HEK293 (cell line): ENCODE data around the gene CLDN7.

Experiments used
- CTCF ChIA-PET: fragments of 350-600 bp; formaldehyde crosslinking; extraction: SDS; loops from one replicate; lab custom pipeline; 2021; ENCODE audit warnings: antibody characterized with exemption; lab: Yijun Ruan, JAX
- POLR2A ChIA-PET: fragments of 300-600 bp; formaldehyde crosslinking; extraction: SDS; loops from one replicate; lab custom pipeline; 2020; ENCODE audit warnings: antibody characterized with exemption, inconsistent platforms; lab: Yijun Ruan, JAX
- H3K27ac ChIP-seq: fragments of 200-500 bp; sonication (Bioruptor generic); 2 replicates; pipeline ENCODE4 v1.5.1; 2014; ENCODE audit warnings: low read depth, low read length, control low read depth, inconsistent platforms; ENCODE audit errors: extremely low read depth
- H3K36me3 ChIP-seq, 2 experiments: fragments of 200-500 bp in 1 of 2; sonication (Bioruptor generic) in 1 of 2; 1 replicate in 1 of 2; 2 replicates in 1 of 2; pipeline ENCODE4 v1.5.1; 2014 to 2017; ENCODE audit warnings: inconsistent platforms in 2 of 2, low read length in 2 of 2; ENCODE audit not compliant: control insufficient read depth in 2 of 2, insufficient read depth in 1 of 2
- H3K4me1 ChIP-seq: fragments of 200-500 bp; sonication (Bioruptor generic); 2 replicates; pipeline ENCODE4 v1.5.1; 2014; ENCODE audit warnings: mild to moderate bottlenecking, low read length, inconsistent platforms; ENCODE audit not compliant: control insufficient read depth, insufficient read depth
- H3K4me3 ChIP-seq: 2 replicates; pipeline ENCODE4 v1.5.1; 2011; ENCODE audit warnings: low read depth, mild to moderate bottlenecking, control low read depth, low read length, moderate library complexity
- H3K9me3 ChIP-seq: fragments of 200-500 bp; sonication (Bioruptor generic); 2 replicates; pipeline ENCODE4 v1.5.1; 2014; ENCODE audit warnings: low read depth, low read length, inconsistent platforms; ENCODE audit not compliant: control insufficient read depth, insufficient read depth
- KLF1 ChIP-seq: fragments of 450-650 bp; formaldehyde crosslinking; IDR thresholded peaks from 2 replicates; pipeline ENCODE4 v1.5.1; 2016; ENCODE audit warnings: missing biosample characterization, missing genetic modification characterization
- SP3 ChIP-seq: fragments of 450-650 bp; formaldehyde crosslinking; IDR thresholded peaks from 2 replicates; pipeline ENCODE4 v1.5.1; 2016; ENCODE audit warnings: missing biosample characterization, missing genetic modification characterization
- YY2 ChIP-seq: fragments of 450-650 bp; formaldehyde crosslinking; IDR thresholded peaks from 2 replicates; pipeline ENCODE4 v1.5.1; 2016; ENCODE audit warnings: missing biosample characterization, missing genetic modification characterization
- ZNF114 ChIP-seq: fragments of 450-650 bp; formaldehyde crosslinking; IDR thresholded peaks from 2 replicates; pipeline ENCODE4 v1.5.0; 2017; ENCODE audit warnings: missing biosample characterization, missing genetic modification characterization
- ZNF169 ChIP-seq: fragments of 450-650 bp; formaldehyde crosslinking; IDR thresholded peaks from 2 replicates; pipeline ENCODE4 v1.5.1; 2016; ENCODE audit warnings: missing biosample characterization, missing genetic modification characterization
- ZNF19 ChIP-seq: fragments of 450-650 bp; formaldehyde crosslinking; IDR thresholded peaks from 2 replicates; pipeline ENCODE4; 2016; ENCODE audit warnings: missing biosample characterization, missing genetic modification characterization, low read depth
- ZNF416 ChIP-seq: fragments of 450-650 bp; formaldehyde crosslinking; IDR thresholded peaks from 2 replicates; pipeline ENCODE4 v1.5.1; 2016; ENCODE audit warnings: missing biosample characterization, missing genetic modification characterization
- ZNF48 ChIP-seq: fragments of 450-650 bp; formaldehyde crosslinking; IDR thresholded peaks from 2 replicates; pipeline ENCODE4 v1.5.1; 2016; ENCODE audit warnings: missing biosample characterization, missing genetic modification characterization
- ZNF501 ChIP-seq: fragments of 450-650 bp; formaldehyde crosslinking; IDR thresholded peaks from 2 replicates; pipeline ENCODE4 v1.5.1; 2016; ENCODE audit warnings: missing biosample characterization, missing genetic modification characterization
- ZNF514 ChIP-seq: fragments of 450-650 bp; formaldehyde crosslinking; IDR thresholded peaks from 2 replicates; pipeline ENCODE4 v1.5.1; 2016; ENCODE audit warnings: missing biosample characterization, missing genetic modification characterization
- ZNF600 ChIP-seq: fragments of 450-650 bp; formaldehyde crosslinking; IDR thresholded peaks from 2 replicates; pipeline ENCODE4 v1.5.1; 2016; ENCODE audit warnings: missing biosample characterization, missing genetic modification characterization
- ZNF610 ChIP-seq: fragments of 450-650 bp; formaldehyde crosslinking; IDR thresholded peaks from 2 replicates; pipeline ENCODE4 v1.5.1; 2016; ENCODE audit warnings: missing biosample characterization, missing genetic modification characterization, borderline replicate concordance
- ZNF654 ChIP-seq: fragments of 450-650 bp; formaldehyde crosslinking; IDR thresholded peaks from 2 replicates; pipeline ENCODE4 v1.5.1; 2016; ENCODE audit warnings: low read depth, missing biosample characterization, missing genetic modification characterization
- ZNF677 ChIP-seq: fragments of 450-650 bp; IDR thresholded peaks from 2 replicates; pipeline ENCODE4 v1.5.0; 2018; ENCODE audit warnings: missing biosample characterization, mild to moderate bottlenecking, missing genetic modification characterization, moderate library complexity
- ZNF837 ChIP-seq: fragments of 450-650 bp; formaldehyde crosslinking; IDR thresholded peaks from 2 replicates; pipeline ENCODE4 v1.5.1; 2016; ENCODE audit warnings: missing biosample characterization, missing genetic modification characterization
- TF ChIP-seq, protein P1 (sequence below): fragments of 450-650 bp; formaldehyde crosslinking; IDR thresholded peaks from 2 replicates; pipeline ENCODE4 v1.5.1; 2016; ENCODE audit warnings: missing biosample characterization, missing genetic modification characterization
- TF ChIP-seq, protein P2 (sequence below): fragments of 450-650 bp; formaldehyde crosslinking; IDR thresholded peaks from 2 replicates; pipeline ENCODE4 v1.5.1; 2016; ENCODE audit warnings: missing biosample characterization, missing genetic modification characterization
- TF ChIP-seq, protein P3 (sequence below): fragments of 450-650 bp; formaldehyde crosslinking; IDR thresholded peaks from 2 replicates; pipeline ENCODE4 v1.5.1; 2016; ENCODE audit warnings: missing biosample characterization, missing genetic modification characterization
- TF ChIP-seq, protein P4 (sequence below): fragments of 450-650 bp; formaldehyde crosslinking; IDR thresholded peaks from 2 replicates; pipeline ENCODE4 v1.5.1; 2016; ENCODE audit warnings: missing biosample characterization, missing genetic modification characterization
- TF ChIP-seq, protein P5 (sequence below): fragments of 450-650 bp; formaldehyde crosslinking; IDR thresholded peaks from 2 replicates; pipeline ENCODE4 v1.5.1; 2016; ENCODE audit warnings: missing biosample characterization, missing genetic modification characterization
- TF ChIP-seq, protein P6 (sequence below): fragments of 450-650 bp; IDR thresholded peaks from 2 replicates; pipeline ENCODE4 v1.5.1; 2018; ENCODE audit warnings: missing biosample characterization, mild to moderate bottlenecking, missing genetic modification characterization
- TF ChIP-seq, protein P7 (sequence below): sonication (generic); formaldehyde crosslinking; IDR thresholded peaks from 2 replicates; pipeline ENCODE4 v1.8.1; 2022; ENCODE audit warnings: mild to moderate bottlenecking, moderate library complexity, missing genetic modification reagents

The CLDN7 gene

DNA sequence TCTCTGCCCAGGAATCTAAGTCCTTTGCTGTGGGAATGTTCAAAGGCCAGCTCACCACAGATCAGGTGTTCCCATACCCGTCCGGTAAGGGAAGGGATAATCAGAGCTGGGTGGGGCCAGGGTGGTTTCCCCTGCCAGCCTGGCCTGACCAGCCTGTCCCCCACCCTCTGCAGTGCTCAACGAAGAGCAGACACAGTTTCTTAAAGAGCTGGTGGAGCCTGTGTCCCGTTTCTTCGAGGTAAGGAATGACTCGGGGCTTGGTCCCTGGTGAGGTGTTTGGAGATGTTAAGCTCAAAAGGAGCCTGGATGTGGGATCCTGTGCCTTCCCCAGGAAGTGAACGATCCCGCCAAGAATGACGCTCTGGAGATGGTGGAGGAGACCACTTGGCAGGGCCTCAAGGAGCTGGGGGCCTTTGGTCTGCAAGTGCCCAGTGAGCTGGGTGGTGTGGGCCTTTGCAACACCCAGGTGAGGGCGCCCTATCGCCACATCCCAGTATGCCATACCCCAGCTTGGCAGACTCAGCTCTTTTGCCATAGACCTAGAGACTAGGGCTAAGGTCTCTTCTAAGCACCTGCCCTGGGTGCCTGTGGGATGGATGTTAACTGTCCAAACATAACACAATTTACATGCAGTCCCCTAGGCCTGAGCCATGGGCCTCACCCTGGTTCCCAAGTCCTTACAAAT lies 41.5 kb downstream of the CLDN7 start:
- Histone ChIP-seq H3K4me1 (peaks cover 7% of the 10 kb centered on the region; the same call in 1 of the 2 replicates), H3K4me3 (peak overlapping the region; percentile 83), H3K9me3 (no peaks in the 10 kb centered on the region), H3K36me3 (peaks cover 20 to 48% of the 10 kb centered on the region in 2 experiments; a peak in 2 of 3 replicates), H3K27ac (peak overlapping the region; percentile 83; the same call in 1 of the 2 replicates)
- no peak for TF ChIP-seq ZNF169 (tag by site-specific recombination)
- no peak for TF ChIP-seq ZNF19 (tag by site-specific recombination)
- TF ChIP-seq ZNF654 (tag by site-specific recombination): peak; percentile 69
- 0 out of 2 replicates have a peak, but pooled peaks have one; percentile 13 for TF ChIP-seq ZNF501 (tag by site-specific recombination)
- TF ChIP-seq KLF1 (tag by site-specific recombination): peak; percentile 74
- TF ChIP-seq, protein P1, sequence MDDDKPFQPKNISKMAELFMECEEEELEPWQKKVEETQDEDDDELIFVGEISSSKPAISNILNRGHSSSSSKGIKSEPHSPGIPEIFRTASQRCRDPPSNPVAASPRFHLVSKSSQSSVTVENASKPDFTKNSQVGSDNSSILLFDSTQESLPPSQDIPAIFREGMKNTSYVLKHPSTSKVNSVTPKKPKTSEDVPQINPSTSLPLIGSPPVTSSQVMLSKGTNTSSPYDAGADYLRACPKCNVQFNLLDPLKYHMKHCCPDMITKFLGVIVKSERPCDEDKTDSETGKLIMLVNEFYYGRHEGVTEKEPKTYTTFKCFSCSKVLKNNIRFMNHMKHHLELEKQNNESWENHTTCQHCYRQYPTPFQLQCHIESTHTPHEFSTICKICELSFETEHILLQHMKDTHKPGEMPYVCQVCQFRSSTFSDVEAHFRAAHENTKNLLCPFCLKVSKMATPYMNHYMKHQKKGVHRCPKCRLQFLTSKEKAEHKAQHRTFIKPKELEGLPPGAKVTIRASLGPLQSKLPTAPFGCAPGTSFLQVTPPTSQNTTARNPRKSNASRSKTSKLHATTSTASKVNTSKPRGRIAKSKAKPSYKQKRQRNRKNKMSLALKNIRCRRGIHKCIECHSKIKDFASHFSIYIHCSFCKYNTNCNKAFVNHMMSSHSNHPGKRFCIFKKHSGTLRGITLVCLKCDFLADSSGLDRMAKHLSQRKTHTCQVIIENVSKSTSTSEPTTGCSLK: no peak
- no peak for TF ChIP-seq ZNF837 (tag by site-specific recombination)
- TF ChIP-seq, protein P2, sequence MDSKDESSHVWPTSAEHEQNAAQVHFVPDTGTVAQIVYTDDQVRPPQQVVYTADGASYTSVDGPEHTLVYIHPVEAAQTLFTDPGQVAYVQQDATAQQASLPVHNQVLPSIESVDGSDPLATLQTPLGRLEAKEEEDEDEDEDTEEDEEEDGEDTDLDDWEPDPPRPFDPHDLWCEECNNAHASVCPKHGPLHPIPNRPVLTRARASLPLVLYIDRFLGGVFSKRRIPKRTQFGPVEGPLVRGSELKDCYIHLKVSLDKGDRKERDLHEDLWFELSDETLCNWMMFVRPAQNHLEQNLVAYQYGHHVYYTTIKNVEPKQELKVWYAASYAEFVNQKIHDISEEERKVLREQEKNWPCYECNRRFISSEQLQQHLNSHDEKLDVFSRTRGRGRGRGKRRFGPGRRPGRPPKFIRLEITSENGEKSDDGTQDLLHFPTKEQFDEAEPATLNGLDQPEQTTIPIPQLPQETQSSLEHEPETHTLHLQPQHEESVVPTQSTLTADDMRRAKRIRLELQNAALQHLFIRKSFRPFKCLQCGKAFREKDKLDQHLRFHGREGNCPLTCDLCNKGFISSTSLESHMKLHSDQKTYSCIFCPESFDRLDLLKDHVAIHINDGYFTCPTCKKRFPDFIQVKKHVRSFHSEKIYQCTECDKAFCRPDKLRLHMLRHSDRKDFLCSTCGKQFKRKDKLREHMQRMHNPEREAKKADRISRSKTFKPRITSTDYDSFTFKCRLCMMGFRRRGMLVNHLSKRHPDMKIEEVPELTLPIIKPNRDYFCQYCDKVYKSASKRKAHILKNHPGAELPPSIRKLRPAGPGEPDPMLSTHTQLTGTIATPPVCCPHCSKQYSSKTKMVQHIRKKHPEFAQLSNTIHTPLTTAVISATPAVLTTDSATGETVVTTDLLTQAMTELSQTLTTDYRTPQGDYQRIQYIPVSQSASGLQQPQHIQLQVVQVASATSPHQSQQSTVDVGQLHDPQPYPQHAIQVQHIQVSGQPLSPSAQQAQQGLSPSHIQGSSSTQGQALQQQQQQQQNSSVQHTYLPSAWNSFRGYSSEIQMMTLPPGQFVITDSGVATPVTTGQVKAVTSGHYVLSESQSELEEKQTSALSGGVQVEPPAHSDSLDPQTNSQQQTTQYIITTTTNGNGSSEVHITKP (tag by site-specific recombination): peak; percentile 89
- TF ChIP-seq ZNF600 (tag by site-specific recombination): peak; percentile 70
- TF ChIP-seq YY2 (tag by site-specific recombination): no peak
- 0 out of 2 replicates have a peak, but pooled peaks have one; percentile 19 for TF ChIP-seq ZNF677 (tag by site-specific recombination)
- TF ChIP-seq, protein P3, sequence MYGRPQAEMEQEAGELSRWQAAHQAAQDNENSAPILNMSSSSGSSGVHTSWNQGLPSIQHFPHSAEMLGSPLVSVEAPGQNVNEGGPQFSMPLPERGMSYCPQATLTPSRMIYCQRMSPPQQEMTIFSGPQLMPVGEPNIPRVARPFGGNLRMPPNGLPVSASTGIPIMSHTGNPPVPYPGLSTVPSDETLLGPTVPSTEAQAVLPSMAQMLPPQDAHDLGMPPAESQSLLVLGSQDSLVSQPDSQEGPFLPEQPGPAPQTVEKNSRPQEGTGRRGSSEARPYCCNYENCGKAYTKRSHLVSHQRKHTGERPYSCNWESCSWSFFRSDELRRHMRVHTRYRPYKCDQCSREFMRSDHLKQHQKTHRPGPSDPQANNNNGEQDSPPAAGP (tag by site-specific recombination): 0 out of 2 replicates have a peak, but pooled peaks have one; percentile 24
- TF ChIP-seq ZNF416 (tag by site-specific recombination): no peak
- TF ChIP-seq, protein P4, sequence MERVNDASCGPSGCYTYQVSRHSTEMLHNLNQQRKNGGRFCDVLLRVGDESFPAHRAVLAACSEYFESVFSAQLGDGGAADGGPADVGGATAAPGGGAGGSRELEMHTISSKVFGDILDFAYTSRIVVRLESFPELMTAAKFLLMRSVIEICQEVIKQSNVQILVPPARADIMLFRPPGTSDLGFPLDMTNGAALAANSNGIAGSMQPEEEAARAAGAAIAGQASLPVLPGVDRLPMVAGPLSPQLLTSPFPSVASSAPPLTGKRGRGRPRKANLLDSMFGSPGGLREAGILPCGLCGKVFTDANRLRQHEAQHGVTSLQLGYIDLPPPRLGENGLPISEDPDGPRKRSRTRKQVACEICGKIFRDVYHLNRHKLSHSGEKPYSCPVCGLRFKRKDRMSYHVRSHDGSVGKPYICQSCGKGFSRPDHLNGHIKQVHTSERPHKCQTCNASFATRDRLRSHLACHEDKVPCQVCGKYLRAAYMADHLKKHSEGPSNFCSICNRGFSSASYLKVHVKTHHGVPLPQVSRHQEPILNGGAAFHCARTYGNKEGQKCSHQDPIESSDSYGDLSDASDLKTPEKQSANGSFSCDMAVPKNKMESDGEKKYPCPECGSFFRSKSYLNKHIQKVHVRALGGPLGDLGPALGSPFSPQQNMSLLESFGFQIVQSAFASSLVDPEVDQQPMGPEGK: 0 out of 2 replicates have a peak, but pooled peaks have one; percentile 48
- TF ChIP-seq, protein P5, sequence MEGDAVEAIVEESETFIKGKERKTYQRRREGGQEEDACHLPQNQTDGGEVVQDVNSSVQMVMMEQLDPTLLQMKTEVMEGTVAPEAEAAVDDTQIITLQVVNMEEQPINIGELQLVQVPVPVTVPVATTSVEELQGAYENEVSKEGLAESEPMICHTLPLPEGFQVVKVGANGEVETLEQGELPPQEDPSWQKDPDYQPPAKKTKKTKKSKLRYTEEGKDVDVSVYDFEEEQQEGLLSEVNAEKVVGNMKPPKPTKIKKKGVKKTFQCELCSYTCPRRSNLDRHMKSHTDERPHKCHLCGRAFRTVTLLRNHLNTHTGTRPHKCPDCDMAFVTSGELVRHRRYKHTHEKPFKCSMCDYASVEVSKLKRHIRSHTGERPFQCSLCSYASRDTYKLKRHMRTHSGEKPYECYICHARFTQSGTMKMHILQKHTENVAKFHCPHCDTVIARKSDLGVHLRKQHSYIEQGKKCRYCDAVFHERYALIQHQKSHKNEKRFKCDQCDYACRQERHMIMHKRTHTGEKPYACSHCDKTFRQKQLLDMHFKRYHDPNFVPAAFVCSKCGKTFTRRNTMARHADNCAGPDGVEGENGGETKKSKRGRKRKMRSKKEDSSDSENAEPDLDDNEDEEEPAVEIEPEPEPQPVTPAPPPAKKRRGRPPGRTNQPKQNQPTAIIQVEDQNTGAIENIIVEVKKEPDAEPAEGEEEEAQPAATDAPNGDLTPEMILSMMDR (tag by site-specific recombination): peak; percentile 69
- TF ChIP-seq, protein P6, sequence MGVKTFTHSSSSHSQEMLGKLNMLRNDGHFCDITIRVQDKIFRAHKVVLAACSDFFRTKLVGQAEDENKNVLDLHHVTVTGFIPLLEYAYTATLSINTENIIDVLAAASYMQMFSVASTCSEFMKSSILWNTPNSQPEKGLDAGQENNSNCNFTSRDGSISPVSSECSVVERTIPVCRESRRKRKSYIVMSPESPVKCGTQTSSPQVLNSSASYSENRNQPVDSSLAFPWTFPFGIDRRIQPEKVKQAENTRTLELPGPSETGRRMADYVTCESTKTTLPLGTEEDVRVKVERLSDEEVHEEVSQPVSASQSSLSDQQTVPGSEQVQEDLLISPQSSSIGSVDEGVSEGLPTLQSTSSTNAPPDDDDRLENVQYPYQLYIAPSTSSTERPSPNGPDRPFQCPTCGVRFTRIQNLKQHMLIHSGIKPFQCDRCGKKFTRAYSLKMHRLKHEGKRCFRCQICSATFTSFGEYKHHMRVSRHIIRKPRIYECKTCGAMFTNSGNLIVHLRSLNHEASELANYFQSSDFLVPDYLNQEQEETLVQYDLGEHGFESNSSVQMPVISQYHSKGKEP (tag by site-specific recombination): 0 out of 2 replicates have a peak, but pooled peaks have one; percentile 16
- no peak for TF ChIP-seq ZNF514 (tag by site-specific recombination)
- no peak for TF ChIP-seq ZNF114 (tag by site-specific recombination)
- no peak for TF ChIP-seq ZNF48 (tag by site-specific recombination)
- no peak for TF ChIP-seq SP3
- no peak for TF ChIP-seq ZNF610 (tag by site-specific recombination)
- TF ChIP-seq, protein P7, sequence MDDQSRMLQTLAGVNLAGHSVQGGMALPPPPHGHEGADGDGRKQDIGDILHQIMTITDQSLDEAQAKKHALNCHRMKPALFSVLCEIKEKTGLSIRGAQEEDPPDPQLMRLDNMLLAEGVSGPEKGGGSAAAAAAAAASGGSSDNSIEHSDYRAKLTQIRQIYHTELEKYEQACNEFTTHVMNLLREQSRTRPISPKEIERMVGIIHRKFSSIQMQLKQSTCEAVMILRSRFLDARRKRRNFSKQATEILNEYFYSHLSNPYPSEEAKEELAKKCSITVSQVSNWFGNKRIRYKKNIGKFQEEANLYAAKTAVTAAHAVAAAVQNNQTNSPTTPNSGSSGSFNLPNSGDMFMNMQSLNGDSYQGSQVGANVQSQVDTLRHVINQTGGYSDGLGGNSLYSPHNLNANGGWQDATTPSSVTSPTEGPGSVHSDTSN (CRISPR knock-in tag): 0 out of 2 replicates have a peak, but pooled peaks have one; percentile 39
- CTCF ChIA-PET: interaction anchor here (0.6 to 4.2 kb wide), 17 partner anchors 10 to 174 kb away, joined by 3 to 34 read pairs (median 6); partner anchors contain the start of genes DVL2, GABARAP, PHF23 and SLC2A4
- POLR2A ChIA-PET: interaction anchor here (0.5 to 9.8 kb wide), 18 partner anchors 13 to 937 kb away, joined by 3 to 284 read pairs (median 6); partner anchors contain the start of genes CTDNEP1, DVL2, ELP5 and GABARAP
